Liver (tissue), 9 donors: ENCODE results near the gene PFDN2. TPM values are rescaled to one million over a fixed set of nuclear protein-coding genes. Genes with fewer than 3 reads are reported as not detected.

Source experiments
- DNase-seq: peaks from one replicate; pipeline ENCODE4 v3.0.0-alpha.2; 2017; ENCODE audit warnings: low spot score
- H3K27ac ChIP-seq, 2 donors: one replicate each; pipeline ENCODE4 v1.7.0; 2013; ENCODE audit warnings: inconsistent platforms in 2 of 2, low read length in 2 of 2, control low read depth in 1 of 2, low read depth in 1 of 2, mild to moderate bottlenecking in 1 of 2
- H3K27me3 ChIP-seq, 4 donors: one replicate each; pipeline versions ENCODE4 v1.6.1 to v1.7.0; 2013; ENCODE audit warnings: low read length in 3 of 4, inconsistent platforms in 1 of 4, mild to moderate bottlenecking in 1 of 4, moderate library complexity in 1 of 4; ENCODE audit not compliant: control insufficient read depth in 4 of 4, insufficient read depth in 4 of 4
- H3K36me3 ChIP-seq, 4 donors: one replicate each; pipeline versions ENCODE4 v1.6.1 to v1.7.0; 2013; ENCODE audit warnings: low read length in 3 of 4, mild to moderate bottlenecking in 3 of 4, low read depth in 1 of 4, moderate library complexity in 1 of 4; ENCODE audit not compliant: control insufficient read depth in 4 of 4, insufficient read depth in 3 of 4
- H3K4me1 ChIP-seq, 4 donors: one replicate each; pipeline versions ENCODE4 v1.6.1 to v1.7.0; 2013; ENCODE audit warnings: low read length in 3 of 4, mild to moderate bottlenecking in 3 of 4, moderate library complexity in 1 of 4; ENCODE audit not compliant: control insufficient read depth in 4 of 4, insufficient read depth in 4 of 4
- H3K4me3 ChIP-seq, 3 donors: one replicate each; pipeline versions ENCODE4 v1.6.1 to v1.7.0; 2013; ENCODE audit warnings: low read length in 3 of 3, control low read depth in 1 of 3, low read depth in 1 of 3, mild to moderate bottlenecking in 1 of 3
- H3K9ac ChIP-seq, 2 donors: one replicate each; pipeline ENCODE4 v1.7.0; 2013; ENCODE audit warnings: low read length in 2 of 2, mild to moderate bottlenecking in 2 of 2, moderate library complexity in 2 of 2, control low read depth in 1 of 2, low read depth in 1 of 2
- H3K9me3 ChIP-seq, 4 donors: one replicate each; pipeline versions ENCODE4 v1.6.1 to v1.7.0; 2013; ENCODE audit warnings: low read length in 3 of 4; ENCODE audit not compliant: control insufficient read depth in 4 of 4
- EGR1 ChIP-seq, 2 donors: IDR thresholded peaks; 2 replicates each; pipeline ENCODE4 v1.6.1; 2016 to 2018; ENCODE audit warnings: antibody characterized with exemption in 2 of 2, low read depth in 2 of 2
- FOXA1 ChIP-seq: IDR thresholded peaks from 2 replicates; pipeline ENCODE4 v1.6.1; 2016; ENCODE audit warnings: antibody characterized with exemption
- FOXA2 ChIP-seq: IDR thresholded peaks from 2 replicates; pipeline ENCODE4 v1.6.1; 2016; ENCODE audit warnings: antibody characterized with exemption
- GABPA ChIP-seq, 2 donors: IDR thresholded peaks in 1 of 2; conservative IDR thresholded peaks in 1 of 2; 2 replicates each; pipeline ENCODE4 v1.6.1; 2016; ENCODE audit warnings: antibody characterized with exemption in 2 of 2, mild to moderate bottlenecking in 1 of 2, moderate library complexity in 1 of 2
- HNF4G ChIP-seq: IDR thresholded peaks from 2 replicates; pipeline ENCODE4 v1.6.1; 2016; ENCODE audit warnings: antibody characterized with exemption
- JUND ChIP-seq, 2 donors: IDR thresholded peaks; 2 replicates each; pipeline ENCODE4 v1.6.1; 2016; ENCODE audit warnings: antibody characterized with exemption in 2 of 2
- NR2F2 ChIP-seq: IDR thresholded peaks from 2 replicates; pipeline ENCODE4 v1.6.1; 2016; ENCODE audit warnings: antibody characterized with exemption
- RAD21 ChIP-seq, 2 donors: IDR thresholded peaks; 2 replicates each; pipeline ENCODE4 v1.6.1; 2016; ENCODE audit warnings: antibody characterized with exemption in 2 of 2, mild to moderate bottlenecking in 2 of 2
- RXRA ChIP-seq, 2 donors: IDR thresholded peaks; 2 replicates each; pipeline ENCODE4 v1.6.1; 2017 to 2018; ENCODE audit warnings: antibody characterized with exemption in 2 of 2, mild to moderate bottlenecking in 1 of 2
- TAF1 ChIP-seq: conservative IDR thresholded peaks from 2 replicates; pipeline ENCODE4 v1.6.1; 2016; ENCODE audit warnings: antibody characterized with exemption, mild to moderate bottlenecking
- YY1 ChIP-seq: IDR thresholded peaks from 2 replicates; pipeline ENCODE4 v1.6.1; 2016; ENCODE audit warnings: antibody characterized with exemption, mild to moderate bottlenecking
- WGBS: extraction: QIAGEN DNeasy Blood & Tissue Kit; methylation state at CpG from one replicate; pipeline ENCODE4 v1.1.7; 2013; 5-methylcytosine and 5-hydroxymethylcytosine counted together
- polyA plus RNA-seq, 2 donors: library from polyadenylated mRNA; stranded (reverse) in 1 of 2; unstranded in 1 of 2; fragments of 200-250 nt in 1 of 2; fragments of >200 nt in 1 of 2; fragmentation: Nextera tagmentation in 1 of 2; extraction: Ambion mirVana in 1 of 2; gene quantifications; one replicate each; pipeline versions ENCODE4 v1.2.1 to v1.2.3, GENCODE V29; 2013 to 2015
- total RNA-seq, 2 donors: library from RNA; depleted of rRNA; stranded (reverse); fragments of >200 nt; gene quantifications; one replicate each; pipeline ENCODE4 v1.2.3, GENCODE V29; 2014
- TF ChIP-seq, protein P1 (sequence below): IDR thresholded peaks from 2 replicates; pipeline ENCODE4 v1.6.1; 2016; ENCODE audit warnings: antibody characterized with exemption
- TF ChIP-seq, protein P2 (sequence below): IDR thresholded peaks from 2 replicates; pipeline ENCODE4 v1.6.1; 2016; ENCODE audit warnings: antibody characterized with exemption, mild to moderate bottlenecking
- TF ChIP-seq, protein P3 (sequence below): IDR thresholded peaks from 2 replicates; pipeline ENCODE4 v1.6.1; 2016; ENCODE audit warnings: antibody characterized with exemption
- TF ChIP-seq, protein P4 (sequence below): fragments of 150-350 bp; IDR thresholded peaks from 2 replicates; pipeline ENCODE4 v1.5.1; 2017; ENCODE audit warnings: improper control_type of control experiment, low read depth, low read length; ENCODE audit not compliant: missing input control
- donor health status: healthy.
- donor health status: healthy.
- donor health status: healthy.
- donor health status: healthy.
- donor health status: healthy.

Gene PFDN2
- total and polyA plus RNA-seq, 4 donors: 12.4 to 61.9 (median 34.0) TPM

DNA sequence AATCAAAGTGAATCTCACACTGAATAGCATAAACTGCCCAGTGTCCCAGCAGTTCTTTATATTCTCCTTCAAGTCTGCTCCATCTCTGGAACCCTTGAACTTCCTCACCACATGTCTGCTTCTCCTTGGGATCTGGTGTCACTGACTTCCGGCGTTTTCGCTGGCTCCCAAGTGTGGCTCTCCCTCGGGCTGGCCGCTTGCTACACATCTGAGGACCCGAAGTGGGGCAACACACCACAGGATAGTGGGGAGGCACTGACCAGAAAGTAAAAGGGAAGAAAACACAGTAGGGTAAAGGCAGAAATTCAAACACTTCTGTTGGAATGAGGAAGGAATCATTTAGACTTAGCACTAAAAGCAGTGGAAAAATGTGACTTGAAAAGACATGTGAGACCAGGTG is 5.1 kb upstream of the PFDN2 start (continued):
- TF ChIP-seq, protein P1, sequence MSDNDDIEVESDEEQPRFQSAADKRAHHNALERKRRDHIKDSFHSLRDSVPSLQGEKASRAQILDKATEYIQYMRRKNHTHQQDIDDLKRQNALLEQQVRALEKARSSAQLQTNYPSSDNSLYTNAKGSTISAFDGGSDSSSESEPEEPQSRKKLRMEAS: no peak

DNA sequence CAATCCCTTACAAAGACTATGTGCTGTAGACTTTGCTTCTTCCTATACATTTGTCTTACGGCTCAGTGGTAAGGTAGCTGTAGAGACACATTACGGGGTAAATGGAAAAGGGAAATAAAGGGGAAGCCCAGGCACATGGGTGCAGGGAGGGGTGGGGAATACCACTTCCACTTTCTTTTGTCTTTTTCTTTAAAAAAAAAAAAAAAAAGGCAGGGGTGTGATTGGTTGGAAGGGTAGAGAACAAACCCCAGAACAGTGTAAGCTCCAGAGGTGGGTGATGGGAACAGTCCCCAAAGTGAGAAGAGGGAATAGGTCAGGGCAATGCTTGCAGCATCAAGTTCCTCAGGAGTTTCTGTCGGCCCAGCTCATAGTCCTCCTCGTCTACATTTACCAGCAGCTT is 4.0 kb upstream of the PFDN2 start:
- H3K27me3 ChIP-seq: no peaks in the 10 kb centered on the region
- no peak for TF ChIP-seq RXRA (IDR thresholded peaks at IDR 0.05)
- TF ChIP-seq EGR1 (IDR thresholded peaks at IDR 0.05; ENCODE audit: low read depth in 2 of 2): no peak
- TF ChIP-seq JUND (IDR thresholded peaks at IDR 0.05): no peak
- no peak for TF ChIP-seq FOXA2
- no peak for TF ChIP-seq RAD21 (IDR thresholded peaks at IDR 0.05)
- TF ChIP-seq NR2F2: no peak
- no peak for TF ChIP-seq GABPA (IDR thresholded peaks at IDR 0.05 in 1 of 2, conservative IDR thresholded peaks at IDR 0.05 in 1 of 2)
- TF ChIP-seq, protein P2, sequence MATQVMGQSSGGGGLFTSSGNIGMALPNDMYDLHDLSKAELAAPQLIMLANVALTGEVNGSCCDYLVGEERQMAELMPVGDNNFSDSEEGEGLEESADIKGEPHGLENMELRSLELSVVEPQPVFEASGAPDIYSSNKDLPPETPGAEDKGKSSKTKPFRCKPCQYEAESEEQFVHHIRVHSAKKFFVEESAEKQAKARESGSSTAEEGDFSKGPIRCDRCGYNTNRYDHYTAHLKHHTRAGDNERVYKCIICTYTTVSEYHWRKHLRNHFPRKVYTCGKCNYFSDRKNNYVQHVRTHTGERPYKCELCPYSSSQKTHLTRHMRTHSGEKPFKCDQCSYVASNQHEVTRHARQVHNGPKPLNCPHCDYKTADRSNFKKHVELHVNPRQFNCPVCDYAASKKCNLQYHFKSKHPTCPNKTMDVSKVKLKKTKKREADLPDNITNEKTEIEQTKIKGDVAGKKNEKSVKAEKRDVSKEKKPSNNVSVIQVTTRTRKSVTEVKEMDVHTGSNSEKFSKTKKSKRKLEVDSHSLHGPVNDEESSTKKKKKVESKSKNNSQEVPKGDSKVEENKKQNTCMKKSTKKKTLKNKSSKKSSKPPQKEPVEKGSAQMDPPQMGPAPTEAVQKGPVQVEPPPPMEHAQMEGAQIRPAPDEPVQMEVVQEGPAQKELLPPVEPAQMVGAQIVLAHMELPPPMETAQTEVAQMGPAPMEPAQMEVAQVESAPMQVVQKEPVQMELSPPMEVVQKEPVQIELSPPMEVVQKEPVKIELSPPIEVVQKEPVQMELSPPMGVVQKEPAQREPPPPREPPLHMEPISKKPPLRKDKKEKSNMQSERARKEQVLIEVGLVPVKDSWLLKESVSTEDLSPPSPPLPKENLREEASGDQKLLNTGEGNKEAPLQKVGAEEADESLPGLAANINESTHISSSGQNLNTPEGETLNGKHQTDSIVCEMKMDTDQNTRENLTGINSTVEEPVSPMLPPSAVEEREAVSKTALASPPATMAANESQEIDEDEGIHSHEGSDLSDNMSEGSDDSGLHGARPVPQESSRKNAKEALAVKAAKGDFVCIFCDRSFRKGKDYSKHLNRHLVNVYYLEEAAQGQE: no peak
- TF ChIP-seq, protein P3, sequence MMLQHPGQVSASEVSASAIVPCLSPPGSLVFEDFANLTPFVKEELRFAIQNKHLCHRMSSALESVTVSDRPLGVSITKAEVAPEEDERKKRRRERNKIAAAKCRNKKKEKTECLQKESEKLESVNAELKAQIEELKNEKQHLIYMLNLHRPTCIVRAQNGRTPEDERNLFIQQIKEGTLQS: no peak
- TF ChIP-seq, protein P4, sequence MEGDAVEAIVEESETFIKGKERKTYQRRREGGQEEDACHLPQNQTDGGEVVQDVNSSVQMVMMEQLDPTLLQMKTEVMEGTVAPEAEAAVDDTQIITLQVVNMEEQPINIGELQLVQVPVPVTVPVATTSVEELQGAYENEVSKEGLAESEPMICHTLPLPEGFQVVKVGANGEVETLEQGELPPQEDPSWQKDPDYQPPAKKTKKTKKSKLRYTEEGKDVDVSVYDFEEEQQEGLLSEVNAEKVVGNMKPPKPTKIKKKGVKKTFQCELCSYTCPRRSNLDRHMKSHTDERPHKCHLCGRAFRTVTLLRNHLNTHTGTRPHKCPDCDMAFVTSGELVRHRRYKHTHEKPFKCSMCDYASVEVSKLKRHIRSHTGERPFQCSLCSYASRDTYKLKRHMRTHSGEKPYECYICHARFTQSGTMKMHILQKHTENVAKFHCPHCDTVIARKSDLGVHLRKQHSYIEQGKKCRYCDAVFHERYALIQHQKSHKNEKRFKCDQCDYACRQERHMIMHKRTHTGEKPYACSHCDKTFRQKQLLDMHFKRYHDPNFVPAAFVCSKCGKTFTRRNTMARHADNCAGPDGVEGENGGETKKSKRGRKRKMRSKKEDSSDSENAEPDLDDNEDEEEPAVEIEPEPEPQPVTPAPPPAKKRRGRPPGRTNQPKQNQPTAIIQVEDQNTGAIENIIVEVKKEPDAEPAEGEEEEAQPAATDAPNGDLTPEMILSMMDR: no peak
- H3K9me3 ChIP-seq: no peaks in the 10 kb centered on the region
- no peak for DNase-seq
- peaks cover 13 to 53% (median 37%) of the 10 kb centered on the region in 4 donors for H3K36me3 ChIP-seq
- no peak overlapping the region for H3K27ac ChIP-seq
- H3K9ac ChIP-seq: no peak overlapping the region
- no peak overlapping the region for H3K4me3 ChIP-seq
- 79% methylated on average over 4 of the region's 4 CpGs for WGBS
- H3K4me1 ChIP-seq: peaks cover 1 to 27% (median 19%) of the 10 kb centered on the region in 4 donors

DNA sequence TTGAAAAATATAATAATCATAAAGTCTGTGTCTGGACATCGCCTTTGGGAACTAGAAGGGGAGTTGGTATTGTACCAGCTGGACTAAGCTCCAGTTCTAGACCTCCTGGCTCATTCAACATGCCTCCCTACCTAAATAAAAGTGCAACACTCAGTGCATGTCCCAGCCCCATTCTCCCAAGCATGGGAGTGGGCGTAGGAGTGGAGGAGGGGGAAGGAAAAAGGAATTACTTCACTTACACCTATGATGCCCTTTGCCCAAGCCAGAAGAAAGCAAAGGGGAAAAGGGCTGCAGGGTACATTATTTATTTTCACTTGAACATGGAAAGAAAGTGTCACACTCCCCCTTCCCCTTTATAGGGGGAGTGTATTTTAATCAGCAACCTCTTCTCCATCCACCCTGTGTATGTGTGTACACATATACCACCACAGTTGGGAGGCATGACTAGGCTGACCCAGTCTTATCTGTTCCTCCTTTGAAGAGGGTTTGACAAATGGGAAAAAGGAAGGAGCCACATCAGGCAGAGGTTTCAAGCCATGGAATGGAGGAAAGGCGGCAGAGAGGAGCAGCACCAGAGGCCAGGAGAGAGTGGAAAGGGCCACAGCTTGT is 3.3 kb upstream of the PFDN2 start:
- 93% methylated on average over 3 of the region's 3 CpGs for WGBS
- no peaks in the 10 kb centered on the region for H3K27me3 ChIP-seq
- H3K9ac ChIP-seq: no peak overlapping the region
- no peaks in the 10 kb centered on the region for H3K9me3 ChIP-seq
- peaks cover 6 to 33% (median 26%) of the 10 kb centered on the region in 4 donors for H3K4me1 ChIP-seq
- no peak overlapping the region for H3K4me3 ChIP-seq
- DNase-seq: no peak
- H3K36me3 ChIP-seq: peaks cover 11 to 49% (median 35%) of the 10 kb centered on the region in 4 donors
- H3K27ac ChIP-seq: no peak overlapping the region
- TF ChIP-seq, protein P4: no peak
- TF ChIP-seq FOXA2 (no peak), TAF1 (no peak), YY1 (no peak), EGR1 (IDR thresholded peaks at IDR 0.05; ENCODE audit: low read depth in 2 of 2) (no peak), RAD21 (IDR thresholded peaks at IDR 0.05) (no peak), NR2F2 (no peak), HNF4G (no peak), FOXA1 (no peak)
- TF ChIP-seq, protein P3: no peak
- TF ChIP-seq, protein P2: no peak
